H9 (cell line): ENCODE results near the gene TRPV4. TPM values are rescaled to one million over a fixed set of nuclear protein-coding genes. Genes with fewer than 3 reads are reported as not detected.

Source experiments
- DNase-seq: peaks from one replicate; pipeline ENCODE4 v3.0.0-alpha.2; 2017
- H2AFZ ChIP-seq: one replicate; pipeline ENCODE4 v1.6.1; 2013; ENCODE audit warnings: mild to moderate bottlenecking, low read length, control low read depth, moderate library complexity
- H2AK5ac ChIP-seq: 2 replicates; pipeline ENCODE4 v1.6.1; 2013; ENCODE audit warnings: low read length, control low read depth, mixed read lengths; ENCODE audit not compliant: insufficient read length
- H2BK120ac ChIP-seq: one replicate; pipeline ENCODE4 v1.6.1; 2013; ENCODE audit warnings: low read depth, mild to moderate bottlenecking, low read length, control low read depth, inconsistent platforms; ENCODE audit not compliant: poor library complexity, severe bottlenecking
- H2BK12ac ChIP-seq: 2 replicates; pipeline ENCODE4 v1.6.1; 2013; ENCODE audit warnings: low read length, control low read depth, mixed read lengths, low read depth; ENCODE audit not compliant: insufficient read length
- H2BK15ac ChIP-seq: 2 replicates; pipeline ENCODE4 v1.6.1; 2013; ENCODE audit warnings: low read depth, low read length, control low read depth
- H2BK20ac ChIP-seq: one replicate; pipeline ENCODE4 v1.6.1; 2013; ENCODE audit warnings: low read depth, mild to moderate bottlenecking, low read length, control low read depth, inconsistent platforms; ENCODE audit not compliant: poor library complexity, severe bottlenecking
- H2BK5ac ChIP-seq: 2 replicates; pipeline ENCODE4 v1.6.1; 2013; ENCODE audit warnings: low read length, control low read depth, mixed read lengths; ENCODE audit not compliant: insufficient read length
- H3K14ac ChIP-seq: 2 replicates; pipeline ENCODE4 v1.6.1; 2013; ENCODE audit warnings: low read length, control low read depth; ENCODE audit not compliant: insufficient read depth
- H3K18ac ChIP-seq: 2 replicates; pipeline ENCODE4 v1.6.1; 2013; ENCODE audit warnings: low read depth, mild to moderate bottlenecking, mixed read lengths, low read length, control low read depth; ENCODE audit not compliant: insufficient read length
- H3K23ac ChIP-seq: 2 replicates; pipeline ENCODE4 v1.6.1; 2013; ENCODE audit warnings: low read length, control low read depth, mixed read lengths, low read depth; ENCODE audit not compliant: insufficient read length
- H3K23me2 ChIP-seq: 2 replicates; pipeline ENCODE4 v1.6.1; 2013; ENCODE audit warnings: low read depth, mild to moderate bottlenecking, mixed read lengths, low read length, control low read depth; ENCODE audit not compliant: insufficient read length, poor library complexity, severe bottlenecking
- H3K27ac ChIP-seq: 2 replicates; pipeline ENCODE4 v1.5.1; 2013; ENCODE audit warnings: low read length, control low read depth, mixed read lengths, low read depth; ENCODE audit not compliant: insufficient read length
- H3K27me3 ChIP-seq: 2 replicates; pipeline ENCODE4 v1.6.1; 2013; ENCODE audit warnings: low read length, control low read depth, inconsistent platforms; ENCODE audit not compliant: insufficient read depth
- H3K4ac ChIP-seq: 2 replicates; pipeline ENCODE4 v1.6.1; 2013; ENCODE audit warnings: low read depth, mild to moderate bottlenecking, control low read depth, inconsistent platforms, low read length, moderate library complexity
- H3K4me1 ChIP-seq: 2 replicates; pipeline ENCODE4 v1.6.1; 2013; ENCODE audit warnings: low read length, control low read depth, inconsistent platforms; ENCODE audit not compliant: insufficient read depth
- H3K4me2 ChIP-seq: 2 replicates; pipeline ENCODE4 v1.6.1; 2013; ENCODE audit warnings: low read length, control low read depth, mixed read lengths; ENCODE audit not compliant: insufficient read length, insufficient read depth
- H3K56ac ChIP-seq: 2 replicates; pipeline ENCODE4 v1.6.1; 2013; ENCODE audit warnings: low read depth, mild to moderate bottlenecking, mixed read lengths, low read length, control low read depth; ENCODE audit not compliant: insufficient read length
- H3K79me1 ChIP-seq: 2 replicates; pipeline ENCODE4 v1.6.1; 2013; ENCODE audit warnings: low read depth, mild to moderate bottlenecking, moderate library complexity, low read length, control low read depth, inconsistent platforms; ENCODE audit not compliant: insufficient read depth, poor library complexity, severe bottlenecking
- H3K79me2 ChIP-seq: 2 replicates; pipeline ENCODE4 v1.6.1; 2013; ENCODE audit warnings: low read length, control low read depth, inconsistent platforms; ENCODE audit not compliant: insufficient read depth
- H3K9ac ChIP-seq: 2 replicates; pipeline ENCODE4 v1.6.1; 2013; ENCODE audit warnings: low read length, control low read depth, mixed read lengths; ENCODE audit not compliant: insufficient read length; ENCODE audit errors: extremely low read depth
- H3K9me3 ChIP-seq: one replicate; pipeline ENCODE4 v1.6.1; 2013; ENCODE audit warnings: low read depth, low read length, inconsistent platforms; ENCODE audit not compliant: control insufficient read depth
- H3T11ph ChIP-seq: one replicate; pipeline ENCODE4 v1.6.1; 2013; ENCODE audit warnings: mild to moderate bottlenecking, low read length, control low read depth, inconsistent platforms
- H4K20me1 ChIP-seq: one replicate; pipeline ENCODE4 v1.6.1; 2013; ENCODE audit not compliant: control insufficient read depth, insufficient read length, insufficient read depth
- H4K5ac ChIP-seq: 2 replicates; pipeline ENCODE4 v1.6.1; 2013; ENCODE audit warnings: low read depth, mild to moderate bottlenecking, mixed read lengths, low read length, control low read depth; ENCODE audit not compliant: insufficient read length
- H4K8ac ChIP-seq: replicated peaks from 2 replicates; pipeline ENCODE4 v1.6.1; 2013; ENCODE audit warnings: low read length, control low read depth, mixed read lengths, low read depth; ENCODE audit not compliant: insufficient read length
- H4K91ac ChIP-seq: 2 replicates; pipeline ENCODE4 v1.6.1; 2013; ENCODE audit warnings: low read depth, mild to moderate bottlenecking, moderate library complexity, mixed read lengths, low read length, control low read depth; ENCODE audit not compliant: insufficient read length
- H3K27ac Mint-ChIP-seq, 3 experiments: 2 replicates in 2 of 3; 3 replicates in 1 of 3; pipeline ENCODE4 v1.8.0; 2020 to 2021; ENCODE audit warnings: mixed read lengths in 3 of 3, mild to moderate bottlenecking in 1 of 3, moderate library complexity in 1 of 3
- H3K27me3 Mint-ChIP-seq: 2 replicates; pipeline ENCODE4 v1.8.0; 2021; ENCODE audit warnings: low read depth, mild to moderate bottlenecking, moderate library complexity, mixed read lengths
- H3K36me3 Mint-ChIP-seq, 3 experiments: 2 replicates in 2 of 3; 3 replicates in 1 of 3; pipeline ENCODE4 v1.8.0; 2020 to 2021; ENCODE audit warnings: low read depth in 3 of 3, mixed read lengths in 3 of 3; ENCODE audit not compliant: insufficient read depth in 1 of 3
- H3K4me1 Mint-ChIP-seq, 2 experiments: 2 replicates each; pipeline ENCODE4 v1.8.0; 2020; ENCODE audit warnings: mixed read lengths in 2 of 2
- H3K4me3 Mint-ChIP-seq, 2 experiments: 2 replicates in 1 of 2; 3 replicates in 1 of 2; pipeline ENCODE4 v1.8.0; 2020 to 2021; ENCODE audit warnings: mild to moderate bottlenecking in 2 of 2, mixed read lengths in 2 of 2, moderate library complexity in 1 of 2
- H3K9me3 Mint-ChIP-seq, 2 experiments: 2 replicates in 1 of 2; 3 replicates in 1 of 2; pipeline ENCODE4 v1.8.0; 2020; ENCODE audit warnings: mild to moderate bottlenecking in 2 of 2, mixed read lengths in 2 of 2, moderate library complexity in 1 of 2
- CTCF ChIP-seq: fragments of 200-600 bp; sonication (generic); conservative IDR thresholded peaks from 3 replicates; pipeline ENCODE4 v1.8.0; 2021; ENCODE audit warnings: antibody characterized with exemption, mild to moderate bottlenecking
- WGBS: extraction: QIAGEN DNeasy Blood & Tissue Kit; methylation state at CpG from one replicate; pipeline ENCODE4 v1.1.7; 2013; ENCODE audit warnings: missing lambda C conversion rate, low lambda C conversion rate, mixed read lengths; ENCODE audit not compliant: insufficient read length; ENCODE audit errors: extremely low coverage; 5-methylcytosine and 5-hydroxymethylcytosine counted together
- total RNA-seq: library from RNA; stranded (reverse); gene quantifications from 2 replicates; pipeline ENCODE4 v1.2.1, GENCODE V29; 2021

TRPV4 gene
- total RNA-seq, 1 experiment from 2014 or later, result 4.9 TPM

- Histone ChIP-seq H3K4me2 (no peak overlapping the region), H4K8ac (no peak overlapping the region), H3K79me2 (no peaks in the 10 kb centered on the region), H3K56ac (no peak overlapping the region), H3K4me1 (no peaks in the 10 kb centered on the region), H3K27ac (no peak overlapping the region), H3K27me3 (no peaks in the 10 kb centered on the region), H3K79me1 (no peaks in the 10 kb centered on the region), H4K20me1 (no peaks in the 10 kb centered on the region), H3K23me2 (no peaks in the 10 kb centered on the region), H2BK15ac (no peak overlapping the region), H3T11ph (no peak overlapping the region), H4K91ac (no peak overlapping the region), H3K14ac (no peak overlapping the region; the same call in 1 of the 2 replicates), H2BK20ac (no peak overlapping the region), H2BK120ac (no peak overlapping the region), H2BK5ac (no peak overlapping the region), H3K9me3 (no peaks in the 10 kb centered on the region), H3K4ac (no peak overlapping the region), H2AFZ (no peak overlapping the region), H4K5ac (no peak overlapping the region), H2BK12ac (no peak overlapping the region), H3K18ac (no peak overlapping the region), H2AK5ac (no peak overlapping the region), H3K23ac (no peak overlapping the region), H3K9ac (no peak overlapping the region)
- H3K4me1 Mint-ChIP-seq, result peaks cover 17 to 20% of the 10 kb centered on the region in 2 experiments
- WGBS, result no CpG with 5 or more reads among the region's 16 CpGs
- H3K4me3 Mint-ChIP-seq, result no peak overlapping the region
- H3K27ac Mint-ChIP-seq, result peak overlapping the region; percentile 15 to 70 (median 58); a peak in 1 of 7 replicates
- no peaks in the 10 kb centered on the region; a peak in 1 of 5 replicates for H3K9me3 Mint-ChIP-seq
- H3K27me3 Mint-ChIP-seq, result no peaks in the 10 kb centered on the region
- no peak for TF ChIP-seq CTCF
- H3K36me3 Mint-ChIP-seq, result no peaks in the 10 kb centered on the region
- DNase-seq, result peak; percentile 25
These were observed 62.9 kb downstream of the TRPV4 start for GRCh38 chr12:109770104-109770860.
